Stimulated activated effector memory CD8-positive, alpha-beta T cell treated with anti-CD3 and anti-CD28 coated beads, Interleukin-12 subunit alpha, Interleukin-12 subunit beta, amount 100 ng/mL, for 72 hours (primary cell): ENCODE measurements around the gene GPR176.
"Not testable (repeated sequence)": the region's sequence is repeated elsewhere in the genome, so short reads cannot be mapped to it uniquely, and the experiment has no call there.

Source experiments
- ATAC-seq: fragments of 150-1000 bp; cut with Tn5 transposase; 2 replicates; pipeline ENCODE4 v1.10.0; 2021
- DNase-seq, 2 donors: peaks; one replicate each; pipeline ENCODE4 v3.0.0; 2021 to 2022; ENCODE audit warnings: low spot score in 2 of 2
- H3K27ac Mint-ChIP-seq: one replicate; pipeline ENCODE4 v1.8.0; 2022; ENCODE audit warnings: mild to moderate bottlenecking, mixed read lengths
- H3K36me3 Mint-ChIP-seq: one replicate; pipeline ENCODE4 v1.8.0; 2022; ENCODE audit warnings: mild to moderate bottlenecking, mixed read lengths
- H3K4me1 Mint-ChIP-seq: one replicate; pipeline ENCODE4 v1.8.0; 2022; ENCODE audit warnings: mixed read lengths
- H3K4me3 Mint-ChIP-seq: one replicate; pipeline ENCODE4 v1.8.0; 2022; ENCODE audit warnings: mild to moderate bottlenecking, mixed read lengths
- H3K9me3 Mint-ChIP-seq: one replicate; pipeline ENCODE4 v1.8.0; 2022; ENCODE audit warnings: mixed read lengths

Gene GPR176

GRCh38 chr15:39833515-39833981, 86.5 kb downstream of the GPR176 start:
- Mint-ChIP-seq H3K4me1 (no peaks in the 10 kb centered on the region), H3K9me3 (no peaks in the 10 kb centered on the region), H3K36me3 (no peaks in the 10 kb centered on the region), H3K27ac (no peak overlapping the region), H3K4me3 (no peak overlapping the region)
- DNase-seq (no peak), ATAC-seq (no peak)

- no peak for ATAC-seq
- Mint-ChIP-seq H3K27ac (no peak overlapping the region), H3K36me3 (no peaks in the 10 kb centered on the region), H3K4me3 (no peak overlapping the region), H3K9me3 (no peaks in the 10 kb centered on the region), H3K4me1 (no peaks in the 10 kb centered on the region)
- no peak for DNase-seq
Observed at GRCh38 chr15:39830166-39830565, 89.9 kb downstream of the GPR176 start.

DNA sequence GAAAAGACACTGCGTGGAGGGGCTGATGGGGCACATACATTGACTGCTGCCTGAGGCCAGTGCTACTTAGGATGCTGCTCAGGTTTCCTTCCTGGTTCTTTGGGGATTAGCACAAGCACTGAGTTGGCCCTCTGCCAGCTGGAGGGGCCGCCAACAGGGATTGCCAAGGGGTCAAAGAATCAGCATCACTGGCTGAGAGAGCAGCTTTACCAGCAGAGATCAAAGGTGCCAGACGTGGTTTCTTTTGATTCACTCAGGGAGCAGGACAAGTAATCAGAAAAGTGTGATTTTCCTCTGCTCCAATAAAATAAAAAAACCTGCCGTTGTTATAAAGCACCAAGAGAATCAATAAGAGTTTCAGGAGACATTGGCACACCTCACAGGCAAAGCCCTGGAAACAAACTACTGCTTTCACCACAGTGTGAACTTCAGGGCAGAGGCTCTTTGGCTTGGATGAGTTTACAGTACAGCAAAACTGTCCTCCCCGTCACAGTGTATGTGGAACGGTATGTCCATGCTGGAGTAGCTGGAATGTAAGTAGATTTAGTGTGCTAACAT, 91.6 kb downstream of the GPR176 start:
- ATAC-seq (no peak), DNase-seq (no peak)
- H3K9me3 Mint-ChIP-seq: no peaks in the 10 kb centered on the region
- H3K36me3 Mint-ChIP-seq: no peaks in the 10 kb centered on the region
- H3K27ac Mint-ChIP-seq: no peak overlapping the region
- H3K4me3 Mint-ChIP-seq: no peak overlapping the region
- no peaks in the 10 kb centered on the region for H3K4me1 Mint-ChIP-seq

- no peaks in the 10 kb centered on the region for H3K4me1 Mint-ChIP-seq
Observed at GRCh38 chr15:39826975-39827374, 93.1 kb downstream of the GPR176 start.

GRCh38 chr15:39823634-39824033, 96.4 kb downstream of the GPR176 start:
- no peak overlapping the region for H3K4me3 Mint-ChIP-seq

More at GRCh38 chr15:39826975-39827374, 93.1 kb downstream of the GPR176 start:
- no peak for ATAC-seq
- Mint-ChIP-seq H3K9me3 (no peaks in the 10 kb centered on the region), H3K36me3 (no peaks in the 10 kb centered on the region), H3K4me3 (no peak overlapping the region), H3K27ac (no peak overlapping the region)
- DNase-seq: no peak

GRCh38 chr15:39820050-39820602, 99.9 kb downstream of the GPR176 start:
- Mint-ChIP-seq H3K9me3 (no peaks in the 10 kb centered on the region), H3K4me1 (no peaks in the 10 kb centered on the region), H3K4me3 (no peak overlapping the region), H3K36me3 (no peaks in the 10 kb centered on the region), H3K27ac (no peak overlapping the region)
- no peak for DNase-seq
- no peak for ATAC-seq

More at GRCh38 chr15:39823634-39824033, 96.4 kb downstream of the GPR176 start:
- H3K4me1 Mint-ChIP-seq: no peaks in the 10 kb centered on the region
- H3K36me3 Mint-ChIP-seq: no peaks in the 10 kb centered on the region
- no peak for DNase-seq
- H3K27ac Mint-ChIP-seq: no peak overlapping the region
- no peaks in the 10 kb centered on the region for H3K9me3 Mint-ChIP-seq
- ATAC-seq: no peak

- H3K27ac Mint-ChIP-seq: no peak overlapping the region
- H3K36me3 Mint-ChIP-seq: no peaks in the 10 kb centered on the region
- no peaks in the 10 kb centered on the region for H3K9me3 Mint-ChIP-seq
- no peaks in the 10 kb centered on the region for H3K4me1 Mint-ChIP-seq
- ATAC-seq (no peak), DNase-seq (no peak)
- H3K4me3 Mint-ChIP-seq: no peak overlapping the region
Observed at GRCh38 chr15:39819533-39819932, 100.5 kb downstream of the GPR176 start.

DNA sequence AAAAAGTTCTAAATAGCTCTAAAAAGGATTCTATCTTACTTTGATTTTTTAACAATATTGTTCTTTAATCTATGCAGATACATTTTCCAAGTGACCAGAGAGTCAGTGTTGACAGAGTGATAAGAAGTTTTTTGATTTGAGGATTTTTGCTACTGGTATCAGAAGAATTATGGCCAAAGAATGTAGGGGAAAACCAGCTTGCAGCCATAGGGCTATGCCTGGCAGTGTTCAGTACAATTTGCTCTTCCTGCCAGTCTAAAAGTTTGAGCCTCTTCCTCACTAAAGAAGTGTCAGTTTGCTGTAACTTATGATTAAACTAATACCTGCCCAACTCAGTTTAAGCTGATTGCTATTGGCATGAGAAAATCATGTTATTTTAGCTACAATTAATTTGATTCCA, 102.2 kb downstream of the GPR176 start:
- Mint-ChIP-seq H3K9me3 (no peaks in the 10 kb centered on the region), H3K36me3 (no peaks in the 10 kb centered on the region), H3K27ac (no peak overlapping the region), H3K4me1 (no peaks in the 10 kb centered on the region), H3K4me3 (no peak overlapping the region)
- no peak for ATAC-seq
- no peak for DNase-seq

- no peaks in the 10 kb centered on the region for H3K36me3 Mint-ChIP-seq
- H3K4me1 Mint-ChIP-seq: no peaks in the 10 kb centered on the region
- DNase-seq: no peak
- H3K27ac Mint-ChIP-seq: no peak overlapping the region
- no peak for ATAC-seq
- H3K9me3 Mint-ChIP-seq: no peaks in the 10 kb centered on the region
- no peak overlapping the region for H3K4me3 Mint-ChIP-seq
Observed at GRCh38 chr15:39814489-39814888, 105.6 kb downstream of the GPR176 start.

DNA sequence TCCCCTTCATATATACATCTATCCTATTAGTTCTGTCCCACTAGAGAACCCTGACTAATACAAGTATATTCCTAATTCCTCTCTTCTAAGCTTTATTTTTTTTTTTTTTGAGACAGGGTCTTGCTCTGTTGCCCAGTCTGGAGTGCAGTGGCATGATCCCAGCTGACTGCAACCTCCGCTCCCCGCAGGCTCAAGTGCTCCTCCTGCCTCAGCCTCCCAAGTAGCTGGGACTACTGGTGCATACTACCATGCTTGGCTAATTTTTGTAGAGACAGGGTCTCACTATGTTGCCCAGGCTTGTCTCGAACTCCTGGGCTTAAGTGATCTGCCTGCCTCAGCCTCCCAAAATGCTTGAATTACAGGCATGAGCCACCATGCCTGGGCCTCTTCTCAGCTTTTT, 107.4 kb downstream of the GPR176 start:
- not testable (repeated sequence) for DNase-seq, H3K9me3 Mint-ChIP-seq, H3K4me1 Mint-ChIP-seq, H3K4me3 Mint-ChIP-seq, H3K27ac Mint-ChIP-seq, H3K36me3 Mint-ChIP-seq, ATAC-seq

GRCh38 chr15:39808909-39809308, 111.2 kb downstream of the GPR176 start:
- no peaks in the 10 kb centered on the region for H3K9me3 Mint-ChIP-seq
- H3K4me1 Mint-ChIP-seq: no peaks in the 10 kb centered on the region
- DNase-seq (no peak), ATAC-seq (no peak)
- no peak overlapping the region for H3K27ac Mint-ChIP-seq
- H3K36me3 Mint-ChIP-seq: no peaks in the 10 kb centered on the region
- no peak overlapping the region for H3K4me3 Mint-ChIP-seq

- H3K27ac Mint-ChIP-seq: no peak overlapping the region
- no peaks in the 10 kb centered on the region for H3K4me1 Mint-ChIP-seq
- no peaks in the 10 kb centered on the region for H3K36me3 Mint-ChIP-seq
- DNase-seq (no peak), ATAC-seq (no peak)
- H3K4me3 Mint-ChIP-seq: no peak overlapping the region
- H3K9me3 Mint-ChIP-seq: no peaks in the 10 kb centered on the region
Observed at GRCh38 chr15:39807791-39808190, 112.3 kb downstream of the GPR176 start.

GRCh38 chr15:39804026-39804425, 116.0 kb downstream of the GPR176 start:
- DNase-seq (no peak), ATAC-seq (no peak)
- Mint-ChIP-seq H3K9me3 (no peaks in the 10 kb centered on the region), H3K4me1 (no peaks in the 10 kb centered on the region), H3K4me3 (no peak overlapping the region), H3K36me3 (no peaks in the 10 kb centered on the region), H3K27ac (no peak overlapping the region)

GRCh38 chr15:39803016-39803415, 117.0 kb downstream of the GPR176 start:
- H3K4me3 Mint-ChIP-seq: no peak overlapping the region
- H3K27ac Mint-ChIP-seq: no peak overlapping the region
- ATAC-seq: no peak
- no peak for DNase-seq
- H3K9me3 Mint-ChIP-seq: no peaks in the 10 kb centered on the region
- H3K36me3 Mint-ChIP-seq: no peaks in the 10 kb centered on the region
- no peaks in the 10 kb centered on the region for H3K4me1 Mint-ChIP-seq

GRCh38 chr15:39801641-39802309, 118.3 kb downstream of the GPR176 start:
- no peaks in the 10 kb centered on the region for H3K4me1 Mint-ChIP-seq
- no peaks in the 10 kb centered on the region for H3K36me3 Mint-ChIP-seq
- ATAC-seq (peak; percentile 55), DNase-seq (no peak)
- no peaks in the 10 kb centered on the region for H3K9me3 Mint-ChIP-seq
- H3K27ac Mint-ChIP-seq: no peak overlapping the region
- H3K4me3 Mint-ChIP-seq: no peak overlapping the region

- DNase-seq: no peak
- no peaks in the 10 kb centered on the region for H3K36me3 Mint-ChIP-seq
- no peaks in the 10 kb centered on the region for H3K4me1 Mint-ChIP-seq
- H3K27ac Mint-ChIP-seq: peak overlapping the region; percentile 68
- H3K4me3 Mint-ChIP-seq: no peak overlapping the region
- no peaks in the 10 kb centered on the region for H3K9me3 Mint-ChIP-seq
- no peak for ATAC-seq
Observed at GRCh38 chr15:39799552-39800011, 120.5 kb downstream of the GPR176 start.
